ENCODE results near the gene MYO19. TPM values are rescaled to one million over a fixed set of nuclear protein-coding genes. Genes with fewer than 3 reads are reported as not detected.

Gene MYO19
- total and polyA plus RNA-seq, 2 of the 8 experiments (the other 6 are each of a cell fraction or from before 2014, with no cell fraction given) = 126 to 163 TPM

- Histone ChIP-seq H2BK120ac (replicated peaks; ENCODE audit: low read depth, low read length) (no peak overlapping the region), H4K8ac (ENCODE audit: extremely low read depth, insufficient read depth, low read length) (peak overlapping the region; percentile 92), H3K4me2 (ENCODE audit: insufficient read depth in 1 of 2, low read depth in 2 of 2, low read length in 2 of 2) (peak overlapping the region; percentile 68 to 93), H4K91ac (replicated peaks; ENCODE audit: insufficient read length, low read length) (peak overlapping the region; percentile 95), H3K9me3 (ENCODE audit: insufficient read depth in 2 of 2, low read depth in 1 of 2, low read length in 1 of 2) (no peaks in the 10 kb centered on the region), H2BK15ac (ENCODE audit: low read length) (no peak overlapping the region), H3K4me3 (ENCODE audit: extremely low read depth in 1 of 4, insufficient read depth in 2 of 4, low read depth in 3 of 4, low read length in 4 of 4) (peak overlapping the region; percentile 73 to 99 (median 93)), H4K5ac (ENCODE audit: insufficient read length, low read depth, low read length) (peak overlapping the region; percentile 96), H3K4me1 (replicated peaks in 1 of 4; ENCODE audit: control insufficient read depth in 3 of 4, insufficient read depth in 4 of 4, low read length in 3 of 4) (peaks cover 0 to 5% (median 1%) of the 10 kb centered on the region in 4 experiments; a peak in 2 of 7 replicates), H2BK20ac (ENCODE audit: low read length) (no peak overlapping the region), H2AK5ac (ENCODE audit: low read depth, low read length) (no peak overlapping the region), H3K23me2 (ENCODE audit: low read depth, low read length) (peaks cover 12% of the 10 kb centered on the region), H3K79me1 (ENCODE audit: low read depth, low read length) (peaks cover 6% of the 10 kb centered on the region), H2BK12ac (ENCODE audit: low read depth, low read length) (0 out of 2 replicates have a peak overlapping the region, but pooled peaks have one; percentile 75), H3K9ac (replicated peaks in 1 of 4; ENCODE audit: extremely low read depth in 1 of 4, low read depth in 3 of 4, low read length in 3 of 4) (peak overlapping the region; percentile 72 to 87 (median 85); a peak in 6 of 7 replicates), H3K4ac (replicated peaks; ENCODE audit: insufficient read length, low read depth, low read length) (no peak overlapping the region), H3K14ac (ENCODE audit: insufficient read length) (no peak overlapping the region), H3K27me3 (replicated peaks in 1 of 4; ENCODE audit: control insufficient read depth in 3 of 4, extremely low read depth in 1 of 4, insufficient read depth in 3 of 4, low read length in 3 of 4) (no peaks in the 10 kb centered on the region), H3K18ac (ENCODE audit: extremely low read depth, low read length) (peak overlapping the region; percentile 78; the same call in 1 of the 2 replicates), H4K20me1 (replicated peaks in 1 of 2; ENCODE audit: control insufficient read depth in 1 of 2, insufficient read depth in 2 of 2, low read length in 2 of 2) (peaks cover 0 to 3% of the 10 kb centered on the region in 2 experiments), H3K56ac (replicated peaks; ENCODE audit: insufficient read length, low read depth, low read length) (peak overlapping the region; percentile 51), H3K36me3 (ENCODE audit: control insufficient read depth in 2 of 4, insufficient read depth in 4 of 4, low read length in 3 of 4) (no peaks in the 10 kb centered on the region), H3K27ac (ENCODE audit: low read depth, low read length) (peak overlapping the region; percentile 94), H3K79me2 (ENCODE audit: control insufficient read depth in 1 of 2, insufficient read depth in 2 of 2, low read length in 2 of 2) (peaks cover 6 to 48% of the 10 kb centered on the region in 2 experiments; a peak in 3 of 4 replicates), H2AFZ (ENCODE audit: low read length) (peak overlapping the region; percentile 92; the same call in 1 of the 2 replicates), H2BK5ac (ENCODE audit: low read depth, low read length) (peak overlapping the region; percentile 92), H3K23ac (ENCODE audit: insufficient read length) (no peak overlapping the region)
- FAIRE-seq = no peak
- CTCF ChIA-PET (ENCODE audit: partially characterized antibody) = interaction anchor here (0.9 kb wide), 1 partner anchor 11 kb away, joined by 3 read pairs; no protein-coding TSS in a partner anchor
- POLR2A ChIA-PET (ENCODE audit: partially characterized antibody) = interaction anchor here (0.9 to 4.1 kb wide), 6 partner anchors 10 to 46 kb away, joined by 3 to 101 read pairs (median 5); partner anchors contain the start of genes DHRS11, MYO19 and PIGW
- 2% methylated on average over 10 of the region's 38 CpGs; no CpG with 5 or more reads in 1 of the 2 experiments for WGBS, 2 experiments (ENCODE audit: extremely low coverage in 1 of 2, insufficient coverage in 1 of 2, insufficient read length in 1 of 2, insufficient replicate concordance in 2 of 2, low coverage in 1 of 2, low lambda C conversion rate in 2 of 2, missing lambda C conversion rate in 1 of 2)
- peak in 1 of 2 experiments; percentile 23 for DNase-seq (ENCODE audit: low read depth in 1 of 2, low spot score in 2 of 2)
- TF ChIP-seq TAF7 (optimal IDR thresholded peaks at IDR 0.05; ENCODE audit: borderline replicate concordance, low read depth, low read length) (no peak), JUND (IDR thresholded peaks at IDR 0.05; ENCODE audit: low read length) (no peak), FOSL1 (IDR thresholded peaks at IDR 0.05; ENCODE audit: insufficient read depth, low read depth, low read length) (no peak), SRF (IDR thresholded peaks at IDR 0.05; ENCODE audit: low read depth, low read length) (no peak), RAD21 (IDR thresholded peaks at IDR 0.05 in 1 of 2, conservative IDR thresholded peaks at IDR 0.05 in 1 of 2; ENCODE audit: low read depth in 2 of 2, low read length in 2 of 2) (no peak), GABPA (IDR thresholded peaks at IDR 0.05; ENCODE audit: borderline replicate concordance, insufficient read depth, low read length) (no peak), TBP (IDR thresholded peaks at IDR 0.05; ENCODE audit: low read depth, low read length) (no peak), ASH2L (IDR thresholded peaks at IDR 0.05; ENCODE audit: low read length) (peak; percentile 7), KDM1A (IDR thresholded peaks at IDR 0.05; ENCODE audit: borderline replicate concordance, low read length) (no peak), TAF1 (IDR thresholded peaks at IDR 0.05; ENCODE audit: low read depth, low read length) (peak; percentile 49; the same call in 1 of the 2 replicates), ZNF274 (IDR thresholded peaks at IDR 0.05; ENCODE audit: borderline replicate concordance, extremely low read depth, low read length) (no peak), YY1 (IDR thresholded peaks at IDR 0.05; ENCODE audit: low read depth, low read length) (no peak), E2F6 (IDR thresholded peaks at IDR 0.05) (no peak)
These were observed 10.4 kb upstream of the MYO19 start for GRCh38 chr17:36545077-36545464.

All from H1 (cell line).